SK-N-DZ (cell line): ENCODE data around the gene ATP2B2.
A peak's percentile ranks its signal among the peaks of the same experiment; 100 is the strongest.

ENCODE experiments used
- DNase-seq: peaks from one replicate; pipeline ENCODE4 v3.0.0-alpha.2; 2015; ENCODE audit warnings: low spot score

Gene ATP2B2

GRCh38 chr3:10365791-10366190 lies 139.6 kb downstream of the ATP2B2 start:
- no peak for DNase-seq

- DNase-seq, result no peak
Observed at GRCh38 chr3:10365316-10365715, 140.1 kb downstream of the ATP2B2 start.

DNA sequence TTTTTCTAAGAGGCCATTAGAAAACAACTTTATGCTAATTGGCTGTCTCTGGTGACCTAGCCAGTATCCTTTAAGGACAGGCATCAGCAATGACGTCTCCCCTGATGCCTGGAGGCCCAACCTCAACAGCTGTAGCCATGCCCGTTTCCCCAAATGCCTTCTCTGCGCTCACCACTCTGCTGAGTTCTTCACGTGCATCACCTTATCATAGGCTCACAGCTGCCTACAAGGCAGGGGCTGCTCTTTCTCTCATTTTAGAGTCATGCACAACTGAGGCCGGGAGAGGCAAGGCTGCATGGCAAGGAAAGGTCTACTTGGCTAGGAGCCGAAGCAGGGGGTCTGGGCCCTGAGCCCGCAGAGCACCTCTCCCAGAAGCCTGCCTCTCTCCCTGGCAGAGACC lies 140.6 kb downstream of the ATP2B2 start:
- no peak for DNase-seq

DNA sequence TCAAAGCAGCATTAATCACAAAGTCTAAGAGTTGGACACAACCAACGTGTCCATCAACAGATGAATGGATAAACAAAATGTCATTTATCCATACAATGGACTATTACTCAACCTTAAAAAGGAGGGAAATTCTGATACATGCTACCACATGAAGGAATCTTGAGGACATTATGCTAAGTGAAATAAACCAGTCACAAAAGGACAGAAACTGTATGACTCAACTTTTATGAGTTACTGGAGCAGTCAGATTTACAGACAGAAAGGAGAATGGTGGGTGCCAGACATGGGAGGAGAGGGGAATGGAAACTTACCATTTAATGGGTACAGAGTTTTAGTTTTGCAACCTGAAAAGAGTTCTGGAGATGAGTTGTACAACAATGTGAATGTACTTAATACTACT lies 141.5 kb downstream of the ATP2B2 start:
- DNase-seq, result no peak

GRCh38 chr3:10361375-10361774 lies 144.0 kb downstream of the ATP2B2 start:
- no peak for DNase-seq

GRCh38 chr3:10360478-10360877 lies 144.9 kb downstream of the ATP2B2 start:
- DNase-seq, result no peak

GRCh38 chr3:10359761-10360161 lies 145.6 kb downstream of the ATP2B2 start:
- DNase-seq, result no peak

GRCh38 chr3:10358309-10358980 lies 146.9 kb downstream of the ATP2B2 start:
- DNase-seq, result no peak

- no peak for DNase-seq
Observed at GRCh38 chr3:10357592-10358308, 147.6 kb downstream of the ATP2B2 start.

GRCh38 chr3:10357095-10357494 lies 148.3 kb downstream of the ATP2B2 start:
- DNase-seq, result no peak

DNA sequence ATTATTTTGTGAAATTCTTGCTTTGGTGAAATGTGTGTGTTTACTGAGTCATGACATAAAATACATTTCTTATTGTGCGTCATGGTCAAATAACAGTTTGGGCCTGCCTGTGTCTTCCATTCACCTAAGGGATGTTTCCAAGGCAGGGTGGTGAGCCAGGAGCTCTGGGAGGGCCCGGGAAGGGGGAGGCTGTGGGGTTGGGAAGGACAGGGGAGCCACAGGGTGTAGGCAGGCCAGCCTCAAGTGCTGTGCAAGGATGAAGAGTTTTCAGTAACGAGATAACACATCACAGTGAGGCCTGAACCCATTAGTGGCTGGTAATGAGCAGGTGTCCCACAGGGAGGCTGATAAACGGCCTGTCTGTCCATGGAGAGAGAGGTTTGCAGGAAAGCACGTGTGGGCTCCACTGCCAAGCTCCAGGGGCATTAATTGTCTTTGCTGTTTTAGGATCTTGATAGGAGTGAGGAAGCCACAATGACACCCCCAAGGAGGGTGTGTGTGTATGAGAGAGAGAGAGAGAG lies 148.9 kb downstream of the ATP2B2 start:
- DNase-seq, result peak; percentile 62

- no peak for DNase-seq
Observed at GRCh38 chr3:10354361-10355015, 150.9 kb downstream of the ATP2B2 start.

- DNase-seq, result no peak
Observed at GRCh38 chr3:10353661-10354360, 151.6 kb downstream of the ATP2B2 start.

GRCh38 chr3:10353160-10353559 lies 152.2 kb downstream of the ATP2B2 start:
- no peak for DNase-seq

DNA sequence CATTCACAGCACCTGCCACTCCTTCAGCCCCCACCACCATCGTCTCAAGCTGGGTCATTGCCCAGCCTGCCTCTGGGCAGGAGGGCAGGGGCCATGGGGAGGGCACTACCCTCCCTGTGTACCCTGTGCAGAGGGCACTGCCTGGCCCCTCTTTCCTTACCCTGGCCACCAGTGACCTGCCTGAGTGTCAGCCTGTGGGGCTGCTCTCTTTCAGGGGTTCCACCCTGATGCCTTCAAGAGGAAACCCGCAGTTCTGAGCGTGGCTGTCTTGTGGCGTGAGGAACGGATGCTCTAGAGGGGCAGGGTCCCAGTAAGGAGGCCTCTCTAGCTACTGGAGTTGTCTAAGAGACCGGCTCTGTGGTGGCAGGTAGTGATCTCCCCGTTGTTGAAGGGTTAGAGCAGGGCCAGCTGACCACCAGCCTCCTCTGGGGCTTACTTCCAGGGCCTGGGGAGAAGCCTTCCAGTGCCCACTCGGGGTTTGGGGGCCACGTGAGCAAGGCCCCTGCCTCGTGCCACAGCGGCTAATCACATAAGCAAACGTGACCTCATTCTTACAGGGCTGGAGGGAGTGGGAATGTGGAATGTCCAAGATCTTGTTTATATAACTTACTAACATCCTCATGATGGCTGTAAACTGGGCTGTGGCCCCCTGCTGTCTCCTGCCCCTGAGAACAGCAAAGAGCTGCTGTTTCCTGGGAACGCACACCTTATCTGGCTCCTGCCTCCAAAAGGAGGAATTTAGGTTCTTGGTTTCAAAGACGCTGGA lies 153.1 kb downstream of the ATP2B2 start:
- no peak for DNase-seq

GRCh38 chr3:10351013-10351735 lies 154.2 kb downstream of the ATP2B2 start:
- peak; percentile 52 for DNase-seq

DNA sequence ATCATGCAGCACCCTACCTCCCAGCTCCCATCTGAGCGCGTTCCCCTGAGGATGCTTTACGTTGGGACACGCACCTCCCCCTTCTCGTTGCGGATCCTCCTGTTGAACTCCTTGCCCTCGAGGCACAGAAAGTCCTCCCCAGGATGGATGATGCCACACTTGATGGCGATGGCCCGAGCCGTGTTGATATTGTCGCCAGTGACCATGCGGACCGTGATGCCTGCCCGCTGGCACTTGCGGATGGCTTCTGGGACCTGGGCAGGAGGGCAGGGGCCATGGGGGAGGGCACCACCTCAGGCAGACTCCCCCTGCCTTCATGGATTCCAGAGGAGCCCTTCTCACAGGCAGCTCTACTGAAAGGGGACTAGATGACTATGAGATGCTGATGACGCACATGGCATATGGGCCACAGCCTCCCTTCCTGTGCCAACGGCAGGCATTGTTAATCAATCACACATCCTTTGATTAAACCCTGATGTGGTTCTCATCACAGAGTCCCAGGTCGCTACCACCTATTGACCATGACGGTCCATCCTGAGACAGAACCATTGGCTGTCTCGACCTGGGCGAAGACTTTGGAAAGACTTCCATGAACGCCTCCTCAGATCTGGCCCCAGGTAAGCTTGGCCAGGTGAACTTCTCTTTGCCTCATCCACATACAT lies 154.9 kb downstream of the ATP2B2 start:
- DNase-seq, result no peak

- no peak for DNase-seq
Observed at GRCh38 chr3:10349801-10350200, 155.6 kb downstream of the ATP2B2 start.

DNA sequence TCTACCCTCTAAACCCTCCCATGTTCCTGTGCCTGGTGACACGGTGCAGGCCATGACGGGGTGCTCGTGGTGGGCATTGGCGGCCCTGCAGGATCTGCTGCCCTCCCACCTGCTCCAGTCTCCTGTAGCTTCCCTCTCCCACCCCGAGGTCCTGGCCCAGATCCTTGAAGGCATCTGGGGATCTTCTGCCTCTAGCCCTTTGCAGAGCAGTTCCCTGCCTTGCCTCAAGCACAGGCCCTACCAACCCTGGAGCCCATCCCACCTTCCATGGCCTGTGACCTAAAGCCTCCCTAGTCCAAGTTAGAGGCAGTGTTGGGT lies 157.0 kb downstream of the ATP2B2 start:
- no peak for DNase-seq
